MCF 10A (cell line): ENCODE results near the gene CAPZB. TPM values are rescaled to one million over a fixed set of nuclear protein-coding genes. Genes with fewer than 3 reads are reported as not detected.
A peak's percentile ranks its signal among the peaks of the same experiment; 100 is the strongest.

ENCODE experiments used
- BruUV-seq: library from RNA; stranded (reverse); fragments of 400-500 nt; replicated peaks from 2 replicates; lab custom pipeline; 2021; lab: Mats Ljungman, UMichigan
- CTCF ChIA-PET: fragments of 300-600 bp; sonication (Branson Sonifier 250); formaldehyde crosslinking; extraction: SDS; loops from one replicate; lab custom pipeline; 2021; ENCODE audit warnings: antibody characterized with exemption, inconsistent platforms; lab: Yijun Ruan, JAX
- POLR2A ChIA-PET: fragments of 300-600, 350-650 bp; sonication (Branson Sonifier 250); formaldehyde crosslinking; extraction: SDS; loops from one replicate; lab custom pipeline; 2020; ENCODE audit warnings: antibody characterized with exemption, inconsistent platforms; lab: Yijun Ruan, JAX
- DNase-seq: peaks from one replicate; pipeline ENCODE4 v3.0.0-alpha.2; 2018; ENCODE audit not compliant: unreplicated experiment
- H3K27ac Mint-ChIP-seq: one replicate; pipeline ENCODE4 v1.8.0; 2022; ENCODE audit warnings: mild to moderate bottlenecking, low read depth, mixed read lengths; ENCODE audit not compliant: unreplicated experiment
- H3K27me3 Mint-ChIP-seq: one replicate; pipeline ENCODE4 v1.8.0; 2022; ENCODE audit warnings: mixed read lengths; ENCODE audit not compliant: insufficient read depth, unreplicated experiment
- H3K36me3 Mint-ChIP-seq: one replicate; pipeline ENCODE4 v1.8.0; 2022; ENCODE audit warnings: mild to moderate bottlenecking, moderate library complexity, mixed read lengths; ENCODE audit not compliant: insufficient read depth, unreplicated experiment
- H3K4me1 Mint-ChIP-seq: one replicate; pipeline ENCODE4 v1.8.0; 2022; ENCODE audit warnings: mixed read lengths; ENCODE audit not compliant: insufficient read depth, unreplicated experiment
- H3K4me3 Mint-ChIP-seq: one replicate; pipeline ENCODE4 v1.8.0; 2022; ENCODE audit warnings: mild to moderate bottlenecking, moderate library complexity, mixed read lengths; ENCODE audit not compliant: unreplicated experiment
- H3K9me3 Mint-ChIP-seq: one replicate; pipeline ENCODE4 v1.8.0; 2022; ENCODE audit warnings: mixed read lengths; ENCODE audit not compliant: unreplicated experiment
- intact Hi-C: fragments of 100-400 bp; cut with micrococcal nuclease; formaldehyde crosslinking; loops from 2 replicates; pipeline ENCODE4 v1.14.1; 2022
- total RNA-seq: library from RNA; stranded (reverse); gene quantifications from 2 replicates; pipeline ENCODE4 v1.2.3, GENCODE V29; 2022
- TF ChIP-seq, protein P1 (sequence below): fragments of 200-600 bp; IDR thresholded peaks from one replicate; pipeline ENCODE4 v1.8.0; 2022; ENCODE audit warnings: antibody characterized with exemption, mild to moderate bottlenecking; ENCODE audit not compliant: unreplicated experiment

CAPZB gene
- total RNA-seq, 1 experiment from 2014 or later: 252 TPM

DNA sequence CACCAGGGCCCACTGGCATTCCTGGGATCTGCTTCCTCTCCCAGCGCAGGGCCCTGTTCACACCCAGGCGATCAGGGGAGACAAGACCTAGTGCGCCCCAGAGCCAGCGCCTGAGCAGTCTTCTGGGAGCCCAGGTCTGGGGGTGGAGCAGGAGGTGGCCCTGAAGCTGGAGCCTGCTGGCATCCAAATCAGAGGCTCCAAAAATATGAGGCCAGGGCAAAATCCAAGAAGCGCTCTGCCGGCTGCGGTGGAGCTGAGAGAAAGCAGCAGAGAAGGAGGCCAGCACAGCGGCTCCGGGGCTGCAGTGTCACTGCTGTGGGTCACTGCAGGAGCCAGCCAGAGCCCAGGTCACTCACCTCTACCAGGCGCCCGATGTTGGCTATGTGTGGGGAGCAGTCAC is 140.5 kb downstream of the CAPZB start:
- TF ChIP-seq, protein P1, sequence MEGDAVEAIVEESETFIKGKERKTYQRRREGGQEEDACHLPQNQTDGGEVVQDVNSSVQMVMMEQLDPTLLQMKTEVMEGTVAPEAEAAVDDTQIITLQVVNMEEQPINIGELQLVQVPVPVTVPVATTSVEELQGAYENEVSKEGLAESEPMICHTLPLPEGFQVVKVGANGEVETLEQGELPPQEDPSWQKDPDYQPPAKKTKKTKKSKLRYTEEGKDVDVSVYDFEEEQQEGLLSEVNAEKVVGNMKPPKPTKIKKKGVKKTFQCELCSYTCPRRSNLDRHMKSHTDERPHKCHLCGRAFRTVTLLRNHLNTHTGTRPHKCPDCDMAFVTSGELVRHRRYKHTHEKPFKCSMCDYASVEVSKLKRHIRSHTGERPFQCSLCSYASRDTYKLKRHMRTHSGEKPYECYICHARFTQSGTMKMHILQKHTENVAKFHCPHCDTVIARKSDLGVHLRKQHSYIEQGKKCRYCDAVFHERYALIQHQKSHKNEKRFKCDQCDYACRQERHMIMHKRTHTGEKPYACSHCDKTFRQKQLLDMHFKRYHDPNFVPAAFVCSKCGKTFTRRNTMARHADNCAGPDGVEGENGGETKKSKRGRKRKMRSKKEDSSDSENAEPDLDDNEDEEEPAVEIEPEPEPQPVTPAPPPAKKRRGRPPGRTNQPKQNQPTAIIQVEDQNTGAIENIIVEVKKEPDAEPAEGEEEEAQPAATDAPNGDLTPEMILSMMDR: no peak
- intact Hi-C loops: loop anchor here (2.0 kb wide), 1 partner anchor 308 kb away; no protein-coding TSS in a partner anchor
- ChIA-PET POLR2A (no interaction called here), CTCF (interaction anchor here (0.5 to 2.8 kb wide), 15 partner anchors 8 to 370 kb away, joined by 3 to 11 read pairs (median 4); no protein-coding TSS in a partner anchor)
- no peak overlapping the region for H3K27ac Mint-ChIP-seq
- no peak overlapping the region for H3K4me3 Mint-ChIP-seq
- no peak for DNase-seq
- no peaks in the 10 kb centered on the region for H3K9me3 Mint-ChIP-seq
- BruUV-seq: no TSS peak
- H3K4me1 Mint-ChIP-seq: peaks cover 4% of the 10 kb centered on the region
- no peaks in the 10 kb centered on the region for H3K27me3 Mint-ChIP-seq
- peaks cover 50% of the 10 kb centered on the region for H3K36me3 Mint-ChIP-seq

DNA sequence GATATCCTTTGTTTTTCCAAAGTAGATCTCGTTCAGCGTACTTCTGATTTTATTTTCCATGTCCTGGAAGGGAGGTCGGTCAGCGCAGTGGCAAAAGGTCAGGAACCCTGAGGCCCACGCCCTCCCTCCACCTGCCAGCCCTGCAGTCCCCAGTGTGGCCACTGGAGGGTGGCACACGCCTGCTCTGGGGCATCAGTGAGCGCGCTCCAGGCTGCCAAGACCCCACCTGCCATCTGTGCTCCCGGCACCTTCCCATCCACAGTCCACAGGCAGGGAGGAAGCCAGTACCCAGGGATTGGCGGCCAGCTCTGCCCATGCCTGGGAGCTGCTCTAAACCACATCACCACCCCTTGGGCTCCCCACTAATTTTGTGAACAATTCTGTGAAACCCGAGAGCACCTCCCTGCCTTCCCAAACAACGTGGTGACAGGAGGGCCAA is 140.9 kb downstream of the CAPZB start:
- H3K27ac Mint-ChIP-seq: no peak overlapping the region
- POLR2A ChIA-PET: interaction anchor here (0.9 kb wide), 1 partner anchor 18 kb away, joined by 3 read pairs; no protein-coding TSS in a partner anchor
- peaks cover 49% of the 10 kb centered on the region for H3K36me3 Mint-ChIP-seq

DNA sequence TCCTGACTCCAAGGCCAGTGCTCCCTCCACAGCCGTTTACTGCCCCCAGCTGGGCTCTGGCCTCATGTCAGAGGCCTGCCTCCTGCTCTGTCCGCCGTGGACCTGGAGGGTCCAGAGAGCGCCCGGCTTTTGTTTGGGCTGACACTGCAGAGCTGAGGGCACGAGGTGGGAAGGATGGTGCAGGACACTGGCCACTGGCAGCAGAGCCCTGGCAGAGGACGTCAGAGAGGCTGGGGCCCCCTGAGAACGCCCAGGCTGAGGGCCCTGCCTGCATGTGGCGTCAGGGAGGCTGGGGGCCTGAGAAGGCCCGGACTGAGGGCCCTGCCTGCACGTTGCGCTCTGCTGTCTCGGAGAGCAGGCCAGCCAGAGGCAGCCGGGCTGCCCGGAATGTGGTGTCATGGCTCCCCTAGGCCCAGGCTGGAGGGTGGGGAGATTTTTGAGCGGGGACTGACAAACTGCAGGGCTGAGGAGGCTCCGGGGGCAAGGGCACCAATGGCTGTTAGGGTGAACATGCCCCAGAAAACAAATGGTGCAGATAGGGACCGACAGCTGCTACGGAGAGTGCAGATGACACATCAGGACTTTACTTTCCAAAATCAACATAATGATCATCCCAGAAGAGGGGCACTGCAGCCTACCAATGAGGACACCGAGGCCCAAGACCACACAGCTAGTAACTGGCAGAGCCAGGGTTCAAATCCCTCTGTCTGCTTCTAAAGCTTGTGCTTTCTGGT is 141.6 kb downstream of the CAPZB start:
- Mint-ChIP-seq H3K27me3 (no peaks in the 10 kb centered on the region), H3K4me3 (no peak overlapping the region), H3K4me1 (peaks cover 4% of the 10 kb centered on the region), H3K9me3 (no peaks in the 10 kb centered on the region), H3K27ac (no peak overlapping the region), H3K36me3 (peaks cover 45% of the 10 kb centered on the region)
- ChIA-PET CTCF (interaction anchor here (0.5 to 2.8 kb wide), 20 partner anchors 9 to 924 kb away, joined by 3 to 11 read pairs (median 4); no protein-coding TSS in a partner anchor), POLR2A (interaction anchor here (0.9 kb wide), 1 partner anchor 18 kb away, joined by 3 read pairs; no protein-coding TSS in a partner anchor)
- no TSS peak for BruUV-seq
- intact Hi-C loops: loop anchor here (2.0 kb wide), 1 partner anchor 309 kb away; no protein-coding TSS in a partner anchor
- DNase-seq: no peak
- TF ChIP-seq, protein P1: no peak

More for the DNA sequence above, 140.9 kb downstream of the CAPZB start:
- no peaks in the 10 kb centered on the region for H3K9me3 Mint-ChIP-seq
- H3K4me3 Mint-ChIP-seq: no peak overlapping the region
- TF ChIP-seq, protein P1: peak; percentile 90
- no TSS peak for BruUV-seq
- intact Hi-C loops: loop anchor here (2.0 kb wide), 1 partner anchor 308 kb away; no protein-coding TSS in a partner anchor
- H3K27me3 Mint-ChIP-seq: no peaks in the 10 kb centered on the region
- DNase-seq: peak; percentile 49
- H3K4me1 Mint-ChIP-seq: peaks cover 4% of the 10 kb centered on the region
- CTCF ChIA-PET: interaction anchor here (0.5 to 2.8 kb wide), 14 partner anchors 8 to 370 kb away, joined by 3 to 11 read pairs (median 4); no protein-coding TSS in a partner anchor
